Colon (tissue), 2 donors: ENCODE measurements around the gene SLC30A7.
A peak's percentile ranks its signal among the peaks of the same experiment; 100 is the strongest.
"Not testable (repeated sequence)": the region's sequence is repeated elsewhere in the genome, so short reads cannot be mapped to it uniquely, and the experiment has no call there.

Source experiments
- FAIRE-seq: peaks from 2 replicates; lab custom pipeline; 2012; peaks lifted over from hg19 to GRCh38; lab: Jason Lieb, UNC
- donor health status: control.
- donor health status: control.

SLC30A7 gene, protein sequence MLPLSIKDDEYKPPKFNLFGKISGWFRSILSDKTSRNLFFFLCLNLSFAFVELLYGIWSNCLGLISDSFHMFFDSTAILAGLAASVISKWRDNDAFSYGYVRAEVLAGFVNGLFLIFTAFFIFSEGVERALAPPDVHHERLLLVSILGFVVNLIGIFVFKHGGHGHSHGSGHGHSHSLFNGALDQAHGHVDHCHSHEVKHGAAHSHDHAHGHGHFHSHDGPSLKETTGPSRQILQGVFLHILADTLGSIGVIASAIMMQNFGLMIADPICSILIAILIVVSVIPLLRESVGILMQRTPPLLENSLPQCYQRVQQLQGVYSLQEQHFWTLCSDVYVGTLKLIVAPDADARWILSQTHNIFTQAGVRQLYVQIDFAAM

DNA sequence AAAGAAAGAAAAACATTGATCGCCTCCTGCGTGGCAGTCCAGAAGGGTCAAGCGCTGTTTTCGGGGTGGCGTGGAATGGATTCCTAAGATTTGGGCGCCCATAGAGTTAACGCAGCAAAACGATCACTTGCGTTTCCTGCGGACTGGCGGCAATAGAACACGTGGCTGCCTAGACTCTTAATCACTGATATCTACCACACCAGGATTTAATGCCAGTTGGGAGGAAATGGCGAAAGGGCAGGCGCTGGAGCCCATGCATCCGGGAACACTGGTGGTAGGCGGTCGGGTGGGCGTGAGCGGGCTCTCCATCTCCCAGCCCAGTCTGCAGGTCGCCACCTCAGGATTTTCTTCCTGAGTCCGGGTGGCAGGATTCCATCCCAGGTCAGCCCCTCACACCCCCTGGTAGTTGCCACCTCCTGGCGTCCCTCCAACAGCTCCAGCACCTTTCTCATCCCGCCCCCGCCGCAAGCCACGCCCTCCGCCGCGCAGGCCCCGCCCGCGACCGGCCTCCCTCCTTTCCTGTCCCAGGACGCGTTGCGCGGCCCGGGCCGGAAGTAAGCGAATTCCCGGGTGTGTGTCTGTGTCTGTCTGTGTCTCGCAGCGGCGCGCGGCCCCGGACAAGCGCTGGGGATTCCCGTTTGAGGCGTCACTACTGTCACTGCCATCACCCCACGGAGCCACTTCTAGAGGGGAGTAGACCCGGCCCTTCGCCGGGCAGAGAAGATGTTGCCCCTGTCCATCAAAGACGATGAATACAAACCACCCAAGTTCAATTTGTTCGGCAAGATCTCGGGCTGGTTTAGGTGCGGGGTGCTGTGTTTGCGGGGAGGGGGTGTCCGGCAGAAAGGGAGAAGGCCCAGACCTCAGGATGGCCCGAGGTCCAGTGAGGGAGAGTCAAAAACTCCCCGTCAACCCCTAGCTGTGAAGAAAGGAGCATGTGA, at the start of gene SLC30A7:
Gene SLC30A7 (plus strand): TSS at position 551 of the 941 bp plus-strand sequence. CDS start 173 bp downstream, at position 724.
- FAIRE-seq = no peak

DNA sequence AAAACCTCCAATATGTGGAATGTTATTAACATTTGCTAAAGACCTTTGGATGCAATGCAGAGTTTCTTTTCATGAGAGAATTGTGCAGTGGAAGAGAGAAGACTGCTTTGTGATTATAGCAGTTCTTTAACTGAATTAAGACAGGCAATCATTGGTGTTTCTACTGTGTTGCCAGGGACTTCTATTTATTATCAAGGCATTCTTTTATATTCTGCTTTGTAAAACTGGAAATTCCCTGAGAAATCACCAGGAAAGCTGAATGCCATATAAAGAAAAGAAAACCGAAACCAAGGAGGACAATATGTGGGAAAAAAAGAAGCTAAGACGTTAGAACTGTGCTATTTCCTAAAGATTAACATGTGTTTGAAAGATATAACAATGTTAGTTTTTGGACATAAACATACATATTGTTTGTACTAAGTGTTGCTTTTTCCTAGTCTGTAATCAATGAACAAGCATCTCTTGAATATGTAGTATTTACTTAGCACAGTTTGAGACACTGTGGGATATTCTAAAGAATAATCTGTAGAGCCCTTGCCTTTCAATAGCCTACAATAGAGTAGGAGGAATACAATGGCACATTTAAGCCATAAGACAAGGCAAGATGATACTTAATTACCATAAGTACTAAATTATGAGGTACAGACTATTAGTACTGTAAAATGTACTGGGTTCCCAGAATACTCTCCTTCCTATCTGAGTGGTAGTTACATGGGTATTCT, 48.4 kb upstream of the SLC30A7 start:
- FAIRE-seq = no peak

DNA sequence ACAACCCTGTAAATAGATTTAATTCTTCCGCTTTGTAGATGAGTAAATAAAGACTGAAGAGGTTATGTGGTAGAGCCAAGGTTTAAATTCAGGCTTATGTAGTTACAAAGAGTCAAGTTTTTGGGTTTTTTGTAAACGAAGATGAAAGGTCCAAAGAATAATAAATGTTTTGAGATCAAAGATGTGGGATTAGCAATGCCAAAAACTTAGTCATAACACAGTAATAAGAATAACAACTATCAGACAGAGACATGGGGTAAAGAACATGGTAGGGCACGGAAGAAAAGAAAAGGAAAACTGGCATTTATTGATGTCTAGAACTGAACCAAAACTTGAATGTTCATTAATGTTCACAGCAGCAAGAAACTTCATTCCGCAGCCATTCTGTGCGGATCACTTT, 44.2 kb upstream of the SLC30A7 start:
- no peak for FAIRE-seq

DNA sequence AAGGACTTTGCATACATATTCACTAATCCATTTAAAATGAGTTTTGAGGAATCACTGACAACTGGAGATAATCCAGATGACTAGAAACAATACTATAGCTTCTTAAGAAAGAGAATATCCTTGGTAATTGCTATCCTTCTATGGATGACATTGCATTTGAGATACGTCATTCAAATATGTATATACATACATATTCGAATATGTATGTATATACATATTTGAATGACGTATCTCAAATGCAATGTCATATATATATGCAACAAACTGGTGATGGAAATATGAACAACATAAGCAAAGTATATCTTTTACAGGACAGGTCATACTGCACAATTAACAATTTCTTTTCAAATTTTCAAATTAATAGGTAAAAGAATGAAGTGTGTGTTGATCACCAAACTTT, 42.9 kb upstream of the SLC30A7 start:
- FAIRE-seq = no peak

DNA sequence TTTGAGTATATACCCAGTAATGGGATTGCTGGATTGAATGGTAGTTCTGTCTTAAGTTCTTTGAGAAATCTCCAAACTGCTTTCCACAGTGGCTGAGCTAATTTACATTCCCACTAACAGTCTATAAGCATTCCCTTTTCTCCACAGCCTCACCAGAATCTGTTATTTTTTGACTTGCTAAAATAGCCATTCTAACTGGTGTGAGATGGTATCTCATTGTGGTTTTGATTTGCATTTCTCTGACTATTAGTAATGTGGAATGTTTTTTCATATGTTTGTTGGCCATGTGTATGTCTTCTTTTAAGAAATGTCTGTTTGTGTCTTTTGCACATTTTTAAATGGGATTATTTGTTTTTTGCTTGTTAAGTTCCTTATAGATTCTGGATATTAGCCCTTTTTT, 40.8 kb upstream of the SLC30A7 start:
- not testable (repeated sequence) for FAIRE-seq

DNA sequence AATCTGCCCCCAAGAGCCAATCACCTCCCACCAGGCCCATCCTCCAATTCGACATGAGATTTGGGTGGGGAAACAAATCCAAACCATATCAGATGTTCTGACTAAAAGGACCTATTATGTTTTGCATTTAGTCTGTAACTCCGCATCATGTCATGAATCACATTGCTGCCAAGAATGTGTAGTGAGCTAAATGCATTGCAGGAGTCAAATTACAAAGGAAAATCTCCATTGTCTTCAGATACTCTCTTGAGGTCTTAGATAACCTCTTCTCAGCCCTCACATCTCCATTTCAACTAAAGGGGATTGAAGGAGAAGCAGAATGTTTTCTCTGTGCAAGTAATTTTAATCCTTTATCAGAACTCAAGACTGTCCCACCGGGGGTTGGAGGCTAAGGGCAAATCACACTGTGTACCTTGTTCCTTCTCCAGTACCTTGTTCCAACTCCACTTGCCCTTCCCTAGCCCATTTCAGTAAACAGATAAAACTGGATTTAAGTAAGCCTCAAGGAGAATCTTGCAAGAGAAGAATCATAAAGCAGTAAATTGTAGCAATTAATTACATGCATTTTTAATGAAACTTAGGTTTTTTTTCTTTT, 35.4 kb upstream of the SLC30A7 start:
- no peak for FAIRE-seq

DNA sequence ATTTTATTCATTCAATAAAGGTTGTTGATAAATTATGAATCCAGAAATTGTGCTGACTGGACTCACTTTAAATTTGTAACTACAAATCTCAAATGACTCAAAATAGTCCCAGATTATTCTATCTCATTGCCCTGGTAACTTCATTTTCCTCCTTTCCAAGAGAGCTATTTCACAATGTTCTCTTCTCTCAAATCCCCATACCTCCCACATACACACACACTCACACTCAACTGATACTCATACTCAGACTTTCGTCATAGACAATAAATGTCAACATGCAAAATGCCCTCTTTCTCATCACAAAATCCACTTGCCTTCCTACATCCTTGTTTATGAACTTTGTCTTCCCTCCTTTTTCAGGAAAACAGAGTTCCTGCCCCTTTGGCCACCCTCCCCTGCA, 34.5 kb upstream of the SLC30A7 start:
- no peak for FAIRE-seq

DNA sequence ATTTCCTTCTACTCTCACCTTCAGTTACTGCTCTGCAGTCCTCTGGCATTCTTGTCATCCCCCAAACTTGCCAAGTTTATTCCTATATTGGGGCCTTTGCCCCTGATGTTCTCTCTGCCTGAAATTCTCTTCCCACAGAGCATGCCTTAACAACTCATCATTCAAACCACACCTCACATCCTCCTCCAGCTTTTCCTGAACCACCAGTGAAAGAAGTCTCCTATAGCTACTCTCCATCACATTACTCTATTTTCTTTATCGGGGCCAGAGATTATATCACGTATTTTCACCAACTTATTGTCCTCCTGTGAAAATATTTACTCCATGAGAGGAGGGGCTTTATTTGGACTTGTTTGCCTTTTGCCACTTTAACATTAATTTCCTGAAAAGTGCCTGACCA, 33.3 kb upstream of the SLC30A7 start:
- no peak for FAIRE-seq

DNA sequence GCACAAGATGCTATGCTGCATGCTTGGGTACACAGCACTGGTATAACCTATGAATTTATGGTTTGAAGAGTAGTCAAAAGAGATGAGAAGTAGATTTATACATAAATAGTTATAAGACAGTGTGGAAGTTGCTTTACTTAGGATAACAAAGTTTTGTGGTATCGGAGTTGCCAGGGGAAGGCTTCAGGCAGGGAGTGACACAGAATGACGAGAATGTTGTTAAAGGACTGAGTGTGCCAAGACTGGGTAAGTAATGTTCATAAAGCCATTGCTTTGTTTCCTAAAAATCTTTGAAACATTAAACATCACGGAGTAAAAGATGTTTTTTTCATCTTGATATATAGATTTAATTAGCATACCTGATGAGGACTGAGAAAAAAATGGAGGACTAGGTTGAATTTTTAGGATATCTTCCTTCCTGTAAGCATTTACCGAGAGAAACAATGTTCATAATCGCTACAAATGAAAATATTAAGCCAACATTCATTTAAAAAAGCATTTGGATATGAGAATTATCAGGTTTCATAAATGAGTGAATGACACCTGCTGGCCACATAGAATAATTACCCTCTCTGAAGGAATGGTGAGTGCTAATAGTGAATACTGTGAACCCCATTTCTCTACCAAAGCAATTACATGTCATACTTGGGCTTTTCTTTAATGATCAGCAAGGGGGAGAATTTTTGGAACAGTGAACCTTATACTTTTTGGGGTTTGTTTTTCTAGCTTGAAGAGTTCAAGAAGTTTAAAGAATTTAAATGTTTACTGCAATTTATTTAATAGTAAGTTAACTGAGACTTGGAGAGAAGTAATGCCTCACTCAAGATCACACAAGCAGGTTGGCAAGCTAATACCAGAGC, 29.6 kb upstream of the SLC30A7 start:
- FAIRE-seq = no peak

DNA sequence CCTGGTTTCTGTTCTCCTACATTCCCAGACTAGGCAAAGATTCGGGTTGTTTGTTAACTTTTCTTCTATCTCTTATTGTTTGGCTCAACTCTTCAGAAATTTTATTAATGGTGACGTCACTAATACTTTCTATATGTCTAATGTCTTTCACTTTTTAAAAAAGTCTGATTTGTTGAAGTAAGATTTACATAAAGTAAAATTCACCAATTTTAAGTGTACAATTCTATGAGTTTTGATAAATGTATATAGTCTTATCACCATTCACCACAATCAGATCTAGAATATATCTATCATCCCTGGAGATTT, 29.0 kb upstream of the SLC30A7 start:
- no peak for FAIRE-seq

DNA sequence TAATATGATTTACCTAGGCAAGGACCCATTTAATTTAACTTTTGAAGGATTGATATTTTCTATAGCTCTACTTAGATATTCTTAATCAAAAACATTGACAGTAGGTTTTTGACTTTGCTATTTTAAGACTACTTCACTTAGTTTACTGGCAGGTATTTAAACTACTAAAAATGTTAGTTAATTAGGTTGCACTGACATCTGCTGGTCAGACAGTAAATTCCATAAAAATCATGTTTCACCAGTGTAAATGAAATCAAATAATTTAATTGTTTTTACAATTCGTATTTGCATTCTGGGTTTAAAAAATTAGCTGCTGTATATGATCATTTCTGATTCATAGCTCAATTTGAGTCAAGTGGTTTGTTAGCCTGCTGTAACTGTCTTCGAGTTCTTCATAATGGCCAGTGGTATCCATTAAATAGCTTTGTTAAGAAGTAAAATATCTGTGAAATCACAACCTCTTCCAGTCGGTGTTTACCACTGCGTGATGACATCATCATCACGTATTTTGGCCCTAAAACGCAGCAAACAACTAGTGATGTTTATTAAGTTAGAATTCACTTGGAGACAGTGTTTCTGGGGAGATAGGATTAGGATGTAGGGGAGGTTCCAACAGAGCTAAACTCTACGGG, 27.4 kb upstream of the SLC30A7 start:
- peak; percentile 70 for FAIRE-seq

DNA sequence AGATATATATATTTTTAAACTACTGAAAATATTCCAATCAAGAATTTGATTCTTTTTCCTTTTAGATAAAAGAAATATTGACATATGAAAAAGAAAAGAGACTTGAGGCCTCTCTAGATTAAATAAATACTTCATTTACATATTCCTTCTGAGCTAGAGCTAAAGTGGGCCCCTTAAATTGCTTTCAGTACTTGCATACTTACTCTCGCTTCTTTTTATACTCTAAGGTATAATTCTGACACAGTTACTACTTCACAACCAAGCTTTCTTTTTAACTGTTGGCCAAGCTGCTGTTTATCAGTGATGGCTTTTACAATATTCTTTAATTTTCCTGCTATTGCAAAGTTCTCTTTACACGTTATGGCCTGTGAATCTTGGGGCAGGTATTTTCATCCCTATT, 25.9 kb upstream of the SLC30A7 start:
- FAIRE-seq = no peak

DNA sequence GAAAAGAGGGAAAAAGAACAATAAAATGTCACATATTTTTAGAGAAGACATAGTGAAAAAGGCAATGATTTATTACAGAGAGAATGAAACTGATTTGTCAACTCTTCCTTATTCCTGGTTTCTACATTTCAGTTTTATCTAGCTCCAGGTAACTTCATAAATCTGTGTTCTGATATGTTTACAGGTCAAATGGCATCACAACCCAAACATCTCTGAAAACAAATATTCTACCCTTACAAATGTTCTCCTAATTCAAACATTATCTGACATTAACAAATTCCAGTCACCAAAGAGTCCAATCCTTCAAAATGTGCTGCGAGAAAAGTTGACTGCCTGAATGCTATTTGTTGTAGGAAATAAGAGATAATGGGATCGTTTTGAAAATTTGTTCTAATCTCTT, 21.5 kb upstream of the SLC30A7 start:
- FAIRE-seq = no peak

DNA sequence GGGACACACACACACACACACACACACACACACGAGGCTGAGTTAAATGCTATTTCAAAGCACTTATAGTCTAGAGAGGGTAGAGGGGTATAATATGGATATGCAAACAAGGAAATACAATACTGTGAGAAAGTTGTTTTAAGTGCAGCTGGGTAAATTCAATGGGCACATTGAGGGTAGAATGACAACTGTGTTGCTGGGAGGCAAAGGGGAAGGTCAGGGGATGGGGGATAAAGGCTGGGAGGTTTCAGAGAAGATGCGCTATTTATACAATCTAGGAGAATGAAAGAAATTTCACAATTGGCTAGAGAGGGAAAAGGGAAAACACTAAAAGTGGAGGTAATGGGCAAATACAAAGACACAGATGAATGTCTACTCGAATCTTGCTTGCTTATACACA, 20.7 kb upstream of the SLC30A7 start:
- FAIRE-seq = no peak

DNA sequence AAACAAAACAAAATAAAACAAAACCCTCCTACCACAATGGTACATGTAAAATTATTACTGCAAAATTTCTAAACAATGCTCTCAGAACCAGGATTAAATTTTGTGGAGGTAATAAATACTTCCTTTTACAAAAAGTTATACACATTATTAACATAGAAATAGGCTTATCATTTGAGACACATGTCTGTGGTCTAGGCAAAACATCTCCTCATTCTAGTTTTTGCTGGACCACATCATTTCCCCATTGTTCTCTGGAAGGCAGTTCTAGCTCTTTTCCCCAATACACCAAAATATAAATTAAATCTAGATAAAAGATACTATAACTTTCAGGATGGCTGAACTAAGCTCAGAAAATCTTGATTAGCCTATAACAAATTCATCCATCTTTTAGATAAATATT, 19.6 kb upstream of the SLC30A7 start:
- no peak for FAIRE-seq

DNA sequence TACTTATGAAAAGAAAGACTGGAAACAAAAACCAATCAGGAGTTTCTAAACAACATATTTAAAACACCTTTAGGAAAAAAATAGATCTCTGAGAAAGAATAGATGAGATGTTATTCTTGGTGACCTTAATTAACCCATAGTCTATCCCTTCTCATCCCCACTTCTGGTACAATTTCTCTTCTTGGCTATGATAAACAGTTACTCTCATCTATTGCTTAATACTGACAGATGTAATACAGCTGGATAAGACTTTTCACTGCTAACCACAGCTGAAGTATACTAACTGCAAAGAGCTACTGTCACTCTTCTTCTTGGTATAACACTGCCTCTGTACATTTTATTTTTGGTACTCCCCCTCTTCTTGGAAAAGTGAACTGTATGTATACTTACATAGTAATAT, 16.5 kb upstream of the SLC30A7 start:
- no peak for FAIRE-seq

DNA sequence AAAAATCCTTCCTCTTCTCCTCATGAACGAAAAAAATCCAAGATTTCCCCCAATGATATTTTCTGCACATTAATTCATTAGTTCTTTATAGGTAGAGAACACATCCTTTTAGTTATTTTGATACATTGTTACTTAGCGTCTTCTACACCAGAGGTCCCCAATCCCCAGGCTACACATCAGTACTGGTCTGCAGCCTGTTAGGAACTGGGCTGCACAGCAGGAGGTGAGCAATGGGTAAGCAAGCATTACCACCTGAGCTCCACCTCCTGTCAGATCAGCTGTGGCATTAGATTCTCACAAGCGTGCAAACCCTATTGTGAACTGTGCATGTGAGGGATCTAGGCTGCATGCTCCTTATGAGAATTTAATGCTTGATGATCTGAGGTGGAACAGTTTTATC, 14.2 kb upstream of the SLC30A7 start:
- no peak for FAIRE-seq

DNA sequence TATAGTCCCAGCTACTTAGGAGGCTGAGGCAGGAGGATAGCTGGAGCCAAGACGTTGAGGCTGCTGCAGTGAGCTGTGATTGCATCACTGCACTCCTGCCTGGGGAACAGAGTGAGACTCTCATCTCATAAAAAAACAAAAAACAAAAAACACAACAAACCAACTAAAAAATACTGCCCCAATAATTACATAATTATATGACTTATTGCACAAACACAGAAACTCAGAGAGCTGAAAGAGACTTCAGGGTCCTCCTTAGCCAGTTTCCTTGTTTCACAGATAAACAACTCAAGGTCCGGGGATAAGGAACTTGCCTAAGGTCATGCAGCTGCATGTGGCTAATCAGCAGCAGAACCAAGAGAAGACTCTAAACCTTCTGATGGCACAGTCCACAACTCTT, 13.2 kb upstream of the SLC30A7 start:
- FAIRE-seq = no peak

DNA sequence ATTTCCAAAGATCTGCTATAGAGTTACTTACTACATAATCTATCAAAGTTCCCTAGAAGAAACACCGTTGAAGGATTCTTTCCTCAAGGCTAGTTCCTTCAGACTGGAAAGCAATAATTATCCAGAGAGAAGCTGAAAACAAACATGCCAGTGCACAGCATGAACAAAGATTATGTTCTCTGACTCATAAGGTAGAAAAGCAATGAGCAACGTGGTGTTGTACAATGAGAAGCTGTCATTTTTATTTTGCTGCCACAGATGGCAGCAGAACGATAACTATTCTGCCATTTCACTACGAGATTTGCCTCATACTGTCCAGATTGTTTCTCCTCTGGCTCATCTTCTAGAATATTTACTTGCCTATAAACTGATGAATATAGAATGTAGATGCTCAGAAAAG, 11.9 kb upstream of the SLC30A7 start:
- no peak for FAIRE-seq

DNA sequence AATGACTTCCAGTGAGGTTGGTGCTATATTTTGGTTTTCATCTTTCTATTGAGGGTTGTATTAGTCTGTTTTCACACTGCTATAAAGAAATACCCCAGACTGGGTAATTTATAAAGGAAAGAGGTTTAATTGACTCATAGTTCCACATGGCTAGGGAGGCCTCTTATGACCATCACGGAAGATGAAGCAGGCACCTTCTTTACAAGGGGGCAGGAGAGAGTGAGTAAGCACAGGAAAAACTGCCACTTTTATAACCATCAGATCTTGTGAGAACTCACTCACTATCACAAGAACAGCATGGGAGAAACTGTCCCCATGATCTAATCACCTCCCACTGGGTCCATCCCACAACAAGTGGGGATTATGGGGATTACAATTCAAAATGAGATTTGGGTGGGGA, 6.9 kb upstream of the SLC30A7 start:
- not testable (repeated sequence) for FAIRE-seq
